ENCODE results near the gene ARID1A. TPM values are rescaled to one million over a fixed set of nuclear protein-coding genes. Genes with fewer than 3 reads are reported as not detected.

ARID1A gene
- total and polyA plus RNA-seq, 4 donors: 12.2 to 31.9 (median 20.2) TPM

- TF ChIP-seq, protein P1, sequence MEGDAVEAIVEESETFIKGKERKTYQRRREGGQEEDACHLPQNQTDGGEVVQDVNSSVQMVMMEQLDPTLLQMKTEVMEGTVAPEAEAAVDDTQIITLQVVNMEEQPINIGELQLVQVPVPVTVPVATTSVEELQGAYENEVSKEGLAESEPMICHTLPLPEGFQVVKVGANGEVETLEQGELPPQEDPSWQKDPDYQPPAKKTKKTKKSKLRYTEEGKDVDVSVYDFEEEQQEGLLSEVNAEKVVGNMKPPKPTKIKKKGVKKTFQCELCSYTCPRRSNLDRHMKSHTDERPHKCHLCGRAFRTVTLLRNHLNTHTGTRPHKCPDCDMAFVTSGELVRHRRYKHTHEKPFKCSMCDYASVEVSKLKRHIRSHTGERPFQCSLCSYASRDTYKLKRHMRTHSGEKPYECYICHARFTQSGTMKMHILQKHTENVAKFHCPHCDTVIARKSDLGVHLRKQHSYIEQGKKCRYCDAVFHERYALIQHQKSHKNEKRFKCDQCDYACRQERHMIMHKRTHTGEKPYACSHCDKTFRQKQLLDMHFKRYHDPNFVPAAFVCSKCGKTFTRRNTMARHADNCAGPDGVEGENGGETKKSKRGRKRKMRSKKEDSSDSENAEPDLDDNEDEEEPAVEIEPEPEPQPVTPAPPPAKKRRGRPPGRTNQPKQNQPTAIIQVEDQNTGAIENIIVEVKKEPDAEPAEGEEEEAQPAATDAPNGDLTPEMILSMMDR (IDR thresholded peaks at IDR 0.05; ENCODE audit: low read depth, low read length, missing input control): no peak
- TF ChIP-seq, protein P2, sequence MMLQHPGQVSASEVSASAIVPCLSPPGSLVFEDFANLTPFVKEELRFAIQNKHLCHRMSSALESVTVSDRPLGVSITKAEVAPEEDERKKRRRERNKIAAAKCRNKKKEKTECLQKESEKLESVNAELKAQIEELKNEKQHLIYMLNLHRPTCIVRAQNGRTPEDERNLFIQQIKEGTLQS (IDR thresholded peaks at IDR 0.05): no peak
- TF ChIP-seq MAX (IDR thresholded peaks at IDR 0.05) (no peak), RAD21 (IDR thresholded peaks at IDR 0.05) (peak in 1 of 2 donors; percentile 17), RXRA (IDR thresholded peaks at IDR 0.05) (peak; percentile 68 to 88), HNF4G (IDR thresholded peaks at IDR 0.05) (no peak)
Observed at GRCh38 chr1:26780344-26780957, 84.6 kb downstream of the ARID1A start (continued).

DNA sequence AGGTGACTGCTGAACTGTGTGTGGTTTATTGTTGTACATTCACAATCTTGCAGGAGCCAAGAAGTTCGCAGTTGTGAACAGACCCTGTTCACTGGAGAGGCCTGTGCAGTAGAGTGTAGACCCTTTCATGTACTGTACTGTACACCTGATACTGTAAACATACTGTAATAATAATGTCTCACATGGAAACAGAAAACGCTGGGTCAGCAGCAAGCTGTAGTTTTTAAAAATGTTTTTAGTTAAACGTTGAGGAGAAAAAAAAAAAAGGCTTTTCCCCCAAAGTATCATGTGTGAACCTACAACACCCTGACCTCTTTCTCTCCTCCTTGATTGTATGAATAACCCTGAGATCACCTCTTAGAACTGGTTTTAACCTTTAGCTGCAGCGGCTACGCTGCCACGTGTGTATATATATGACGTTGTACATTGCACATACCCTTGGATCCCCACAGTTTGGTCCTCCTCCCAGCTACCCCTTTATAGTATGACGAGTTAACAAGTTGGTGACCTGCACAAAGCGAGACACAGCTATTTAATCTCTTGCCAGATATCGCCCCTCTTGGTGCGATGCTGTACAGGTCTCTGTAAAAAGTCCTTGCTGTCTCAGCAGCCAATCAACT is 85.5 kb downstream of the ARID1A start:
- peak; percentile 49 to 54 for TF ChIP-seq RXRA (IDR thresholded peaks at IDR 0.05)
- no peak for TF ChIP-seq EGR1 (IDR thresholded peaks at IDR 0.05; ENCODE audit: low read depth in 2 of 2)
- peak overlapping the region in 1 of 2 donors; percentile 10 for H3K9ac ChIP-seq (ENCODE audit: low read depth in 1 of 2, low read length in 2 of 2)
- peaks cover 9 to 28% (median 19%) of the 10 kb centered on the region in 4 donors for H3K36me3 ChIP-seq (ENCODE audit: control insufficient read depth in 4 of 4, insufficient read depth in 3 of 4, low read depth in 1 of 4, low read length in 3 of 4)
- H3K27ac ChIP-seq (ENCODE audit: low read depth in 1 of 2, low read length in 2 of 2): peak overlapping the region; percentile 50 to 80
- H3K9me3 ChIP-seq (ENCODE audit: control insufficient read depth in 4 of 4, low read length in 3 of 4): no peaks in the 10 kb centered on the region
- peaks cover 14 to 71% (median 59%) of the 10 kb centered on the region in 4 donors for H3K4me1 ChIP-seq (ENCODE audit: control insufficient read depth in 4 of 4, insufficient read depth in 4 of 4, low read length in 3 of 4)
- 54% methylated on average over 11 of the region's 11 CpGs for WGBS
- H3K4me3 ChIP-seq (ENCODE audit: low read depth in 1 of 3, low read length in 3 of 3): no peak overlapping the region
- H3K27me3 ChIP-seq (ENCODE audit: control insufficient read depth in 4 of 4, insufficient read depth in 4 of 4, low read length in 3 of 4): no peaks in the 10 kb centered on the region
- DNase-seq (ENCODE audit: low spot score): no peak

DNA sequence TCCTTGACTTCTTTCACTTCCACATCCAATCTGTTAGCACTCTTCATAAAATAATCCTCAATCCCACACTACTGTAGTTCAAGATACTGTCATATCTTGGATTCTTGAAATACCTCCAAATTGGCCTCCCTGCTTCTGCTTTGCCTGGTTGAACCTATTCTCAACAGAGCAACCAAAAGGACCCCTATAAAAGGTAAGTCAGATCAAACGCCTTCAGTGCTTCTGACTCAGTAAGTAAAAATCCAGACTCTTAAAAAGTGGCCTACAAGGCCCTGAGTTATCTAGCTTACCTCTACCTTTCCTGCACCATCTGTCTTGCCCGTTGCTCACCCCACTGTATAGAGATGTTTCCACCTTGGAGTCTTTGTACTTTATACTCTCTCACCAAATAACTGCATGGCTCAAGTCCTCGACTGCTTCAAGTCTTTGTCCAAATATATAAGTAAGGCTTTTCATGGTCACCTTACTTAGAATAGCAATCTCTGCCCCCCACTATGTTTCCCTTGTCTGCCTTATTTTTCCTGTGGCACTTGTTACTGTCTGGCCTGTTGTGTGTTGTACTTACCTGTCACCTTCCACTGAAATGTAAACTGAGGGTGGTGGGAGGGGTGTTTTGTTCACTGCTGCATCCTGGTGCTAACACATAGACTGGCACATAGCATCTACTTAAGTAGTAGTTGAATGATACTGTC is 86.9 kb downstream of the ARID1A start:
- Histone ChIP-seq H3K27ac (ENCODE audit: low read depth in 1 of 2, low read length in 2 of 2) (peak overlapping the region; percentile 50 to 80), H3K9ac (ENCODE audit: low read depth in 1 of 2, low read length in 2 of 2) (no peak overlapping the region), H3K27me3 (ENCODE audit: control insufficient read depth in 4 of 4, insufficient read depth in 4 of 4, low read length in 3 of 4) (no peaks in the 10 kb centered on the region), H3K4me3 (ENCODE audit: low read depth in 1 of 3, low read length in 3 of 3) (no peak overlapping the region), H3K36me3 (ENCODE audit: control insufficient read depth in 4 of 4, insufficient read depth in 3 of 4, low read depth in 1 of 4, low read length in 3 of 4) (peaks cover 7 to 22% (median 15%) of the 10 kb centered on the region in 4 donors), H3K4me1 (ENCODE audit: control insufficient read depth in 4 of 4, insufficient read depth in 4 of 4, low read length in 3 of 4) (peaks cover 17 to 78% (median 67%) of the 10 kb centered on the region in 4 donors), H3K9me3 (ENCODE audit: control insufficient read depth in 4 of 4, low read length in 3 of 4) (no peaks in the 10 kb centered on the region)
- 71% methylated on average over 3 of the region's 3 CpGs for WGBS
- DNase-seq (ENCODE audit: low spot score): no peak
- TF ChIP-seq JUND (IDR thresholded peaks at IDR 0.05) (no peak), GABPA (IDR thresholded peaks at IDR 0.05 in 1 of 2, conservative IDR thresholded peaks at IDR 0.05 in 1 of 2) (no peak), HNF4A (conservative IDR thresholded peaks at IDR 0.05) (no peak), YY1 (IDR thresholded peaks at IDR 0.05) (no peak), REST (IDR thresholded peaks at IDR 0.05) (no peak)
